Endothelial cell of umbilical vein (primary cell): ENCODE data around the gene PRG2. TPM values are rescaled to one million over a fixed set of nuclear protein-coding genes. Genes with fewer than 3 reads are reported as not detected.

ENCODE experiments used
- BruUV-seq: library from RNA; stranded (reverse); fragments of 400-500 nt; replicated peaks from 2 replicates; lab custom pipeline; 2021; lab: Mats Ljungman, UMichigan
- CTCF ChIA-PET: fragments of 300-600, 350-600 bp; sonication (Branson Sonifier 250); formaldehyde crosslinking; loops from one replicate; lab custom pipeline; 2021; ENCODE audit warnings: antibody characterized with exemption, inconsistent platforms; lab: Charles Lee
- POLR2A ChIA-PET: fragments of 300-600, 350-600 bp; sonication (Branson Sonifier 250); formaldehyde crosslinking; loops from one replicate; lab custom pipeline; 2021; ENCODE audit warnings: antibody characterized with exemption, inconsistent platforms; lab: Charles Lee
- DNase-seq: peaks from one replicate; pipeline ENCODE4 v3.0.0-alpha.2; 2011; ENCODE audit warnings: low read depth, low spot score
- FAIRE-seq: peaks from 2 replicates; lab custom pipeline; 2011; peaks lifted over from hg19 to GRCh38; lab: Jason Lieb, UNC
- H2AFZ ChIP-seq: 2 replicates; pipeline ENCODE4 v1.6.0; 2012; ENCODE audit warnings: low read depth, low read length, control low read depth, inconsistent platforms
- H3K27ac ChIP-seq: 2 replicates; pipeline ENCODE4 v1.5.1; 2011; ENCODE audit warnings: low read depth, mild to moderate bottlenecking, control low read depth, low read length, moderate library complexity; ENCODE audit not compliant: insufficient read depth
- H3K27me3 ChIP-seq, 2 experiments: 2 replicates each; pipeline versions ENCODE4 v1.6.0 to v1.6.1; 2011; ENCODE audit warnings: low read length in 2 of 2, mixed read lengths in 1 of 2; ENCODE audit not compliant: control insufficient read depth in 2 of 2, insufficient read depth in 2 of 2
- H3K36me3 ChIP-seq, 2 experiments: 2 replicates in 1 of 2; 3 replicates in 1 of 2; pipeline ENCODE4 v1.5.1; 2011; ENCODE audit warnings: low read length in 2 of 2, mild to moderate bottlenecking in 1 of 2, moderate library complexity in 1 of 2; ENCODE audit not compliant: control insufficient read depth in 2 of 2, insufficient read depth in 2 of 2; ENCODE audit errors: extremely low read depth in 1 of 2
- H3K4me1 ChIP-seq: 3 replicates; pipeline ENCODE4 v1.5.1; 2011; ENCODE audit warnings: mild to moderate bottlenecking, low read length; ENCODE audit not compliant: control insufficient read depth, insufficient read depth; ENCODE audit errors: extremely low read depth
- H3K4me2 ChIP-seq: 2 replicates; pipeline ENCODE4 v1.6.1; 2011; ENCODE audit warnings: low read length, control low read depth, mixed read lengths; ENCODE audit not compliant: insufficient read depth
- H3K4me3 ChIP-seq, 3 experiments: fragments of 200-600 bp in 1 of 3; sonication (generic), shearing (Covaris generic) in 1 of 3; replicated peaks in 1 of 3; 2 replicates each; pipeline ENCODE4 v1.5.1; 2011 to 2016; ENCODE audit warnings: control low read depth in 3 of 3, low read length in 3 of 3, mild to moderate bottlenecking in 2 of 3, inconsistent platforms in 1 of 3, low read depth in 1 of 3, moderate library complexity in 1 of 3; ENCODE audit not compliant: insufficient read depth in 1 of 3
- H3K79me2 ChIP-seq: 2 replicates; pipeline ENCODE4 v1.6.0; 2012; ENCODE audit warnings: low read length, inconsistent platforms; ENCODE audit not compliant: control insufficient read depth, insufficient read depth
- H3K9ac ChIP-seq: replicated peaks from 2 replicates; pipeline ENCODE3; 2011; ENCODE audit warnings: low read length, control low read depth; ENCODE audit not compliant: insufficient read depth; ENCODE audit errors: extremely low read depth
- H3K9me1 ChIP-seq: replicated peaks from 3 replicates; pipeline ENCODE4 v1.6.0; 2011; ENCODE audit warnings: mild to moderate bottlenecking, low read length; ENCODE audit not compliant: control insufficient read depth, insufficient read depth; ENCODE audit errors: extremely low read depth
- H3K9me3 ChIP-seq: replicated peaks from 2 replicates; pipeline ENCODE4 v1.5.1; 2012; ENCODE audit warnings: low read length, inconsistent platforms; ENCODE audit not compliant: control insufficient read depth, insufficient read depth
- H4K20me1 ChIP-seq: replicated peaks from 2 replicates; pipeline ENCODE3; 2011; ENCODE audit warnings: mild to moderate bottlenecking, low read length; ENCODE audit not compliant: control insufficient read depth, insufficient read depth; ENCODE audit errors: extremely low read depth
- CTCF ChIP-seq, 2 donors: IDR thresholded peaks; 1 replicate in 1 of 2; 2 replicates in 1 of 2; pipeline ENCODE4 v1.5.1; 2011; ENCODE audit warnings: low read length in 2 of 2, mild to moderate bottlenecking in 2 of 2, moderate library complexity in 2 of 2, control low read depth in 1 of 2, inconsistent platforms in 1 of 2, low read depth in 1 of 2; ENCODE audit not compliant: insufficient read depth in 1 of 2; ENCODE audit errors: extremely low read depth in 1 of 2
- EZH2 ChIP-seq: IDR thresholded peaks from 2 replicates; pipeline ENCODE4 v1.6.1; 2012; ENCODE audit warnings: borderline replicate concordance, low read depth, mild to moderate bottlenecking, moderate library complexity, low read length, inconsistent platforms; ENCODE audit not compliant: severe bottlenecking
- FOS ChIP-seq: IDR thresholded peaks from 2 replicates; pipeline ENCODE4 v1.6.1; 2011; ENCODE audit warnings: mild to moderate bottlenecking, low read length, moderate library complexity, borderline replicate concordance; ENCODE audit not compliant: insufficient read depth
- GATA2 ChIP-seq: IDR thresholded peaks from 2 replicates; pipeline ENCODE4 v1.7.0; 2011; ENCODE audit warnings: low read depth, mild to moderate bottlenecking, moderate library complexity, mixed read lengths, low read length; ENCODE audit not compliant: insufficient read length, insufficient read depth
- MAX ChIP-seq: IDR thresholded peaks from 2 replicates; pipeline ENCODE4 v1.6.1; 2011; ENCODE audit not compliant: insufficient read depth, insufficient read length
- MYC ChIP-seq: IDR thresholded peaks from one replicate; pipeline ENCODE4 v1.6.1; 2011; ENCODE audit warnings: mild to moderate bottlenecking, low read depth, low read length
- POLR2A ChIP-seq: IDR thresholded peaks from 2 replicates; pipeline ENCODE4 v1.6.1; 2012; ENCODE audit warnings: low read depth, mild to moderate bottlenecking, control low read depth, low read length
- POLR2AphosphoS5 ChIP-seq: IDR thresholded peaks from 2 replicates; pipeline ENCODE4 v1.6.1; 2012; ENCODE audit warnings: low read depth, mild to moderate bottlenecking, control low read depth, low read length, moderate library complexity; ENCODE audit not compliant: insufficient read depth
- dilution Hi-C: fragments of 300-500 bp; cut with MboI; formaldehyde crosslinking; loops from one replicate; pipeline ENCODE4 v1.15.0; 2019; ENCODE audit warnings: low sequenced_read_pairs; ENCODE audit not compliant: extremely low pct_ligation_motif_present
- intact Hi-C: fragments of 100-400 bp; cut with micrococcal nuclease; formaldehyde crosslinking; loops from one replicate; pipeline ENCODE4 v1.10.0; 2022
- polyA plus RNA-seq, 4 experiments: library from polyadenylated mRNA; depleted of rRNA in 3 of 4; stranded (reverse) in 3 of 4; unstranded in 1 of 4; fragments of >200 nt; gene quantifications; 2 replicates each; pipeline versions ENCODE4 v1.2.1 to v1.2.3, GENCODE V29; 2011 to 2012; ENCODE audit warnings: missing spikeins in 1 of 4
- total RNA-seq: library from RNA; stranded (reverse); gene quantifications from 2 replicates; pipeline ENCODE4 v1.2.3, GENCODE V29; 2021

The PRG2 gene
- total and polyA plus RNA-seq, 2 donors (not counting 3 experiments of a cell fraction or from before 2014, with no cell fraction given) = 0.08 to 0.55 TPM

- Histone ChIP-seq H3K4me1 (no peaks in the 10 kb centered on the region), H3K9me1 (no peaks in the 10 kb centered on the region), H3K4me2 (no peak overlapping the region), H3K36me3 (no peaks in the 10 kb centered on the region), H3K4me3 (no peak overlapping the region), H4K20me1 (no peaks in the 10 kb centered on the region), H3K9ac (no peak overlapping the region), H3K27me3 (peaks cover 0 to 5% of the 10 kb centered on the region in 2 experiments), H3K79me2 (no peaks in the 10 kb centered on the region), H3K9me3 (no peaks in the 10 kb centered on the region), H3K27ac (no peak overlapping the region), H2AFZ (no peak overlapping the region)
- BruUV-seq = no TSS peak
- TF ChIP-seq EZH2 (no peak), POLR2AphosphoS5 (no peak), FOS (no peak), CTCF (IDR thresholded peaks at IDR 0.05; ENCODE audit: extremely low read depth in 1 of 2, insufficient read depth in 1 of 2, low read depth in 1 of 2, low read length in 2 of 2) (no peak), MYC (no peak), POLR2A (no peak), MAX (no peak), GATA2 (no peak)
- DNase-seq = no peak
- dilution Hi-C loops (no loop called here), intact Hi-C loops (no loop called here)
- ChIA-PET CTCF (interaction anchor here (1.9 to 2.7 kb wide), 2 partner anchors 8 to 13 kb away, joined by 4 to 13 read pairs; no protein-coding TSS in a partner anchor), POLR2A (interaction anchor here (0.6 kb wide), 1 partner anchor 13 kb away, joined by 4 read pairs; no protein-coding TSS in a partner anchor)
- no peak for FAIRE-seq
Measured at GRCh38 chr11:57358543-57358961, 31.9 kb downstream of the PRG2 start.
